A673 (cell line): ENCODE data around the gene TCERG1L.

ENCODE experiments used
- CTCF ChIP-seq: fragments of 300-800, 200-600 bp; sonication (generic); conservative IDR thresholded peaks from 2 replicates; pipeline ENCODE4 v1.5.1; 2017; ENCODE audit warnings: low read depth, mild to moderate bottlenecking, antibody characterized with exemption, low read length, moderate library complexity, mixed read lengths
- EZH2 ChIP-seq: fragments of 200-600 bp; sonication (generic); IDR thresholded peaks from 2 replicates; pipeline ENCODE4 v1.6.1; 2017; ENCODE audit warnings: borderline replicate concordance, low read depth, mild to moderate bottlenecking, mixed read lengths, antibody characterized with exemption, low read length; ENCODE audit not compliant: poor library complexity, severe bottlenecking

GRCh38 chr10:131337741-131338140, 26.2 kb upstream of the TCERG1L start:
- TF ChIP-seq CTCF (no peak), EZH2 (no peak)
